HG03354 (cell line): Measurements from ENCODE around the gene SMCHD1.
"Not testable (repeated sequence)": the region's sequence is repeated elsewhere in the genome, so short reads cannot be mapped to it uniquely, and the experiment has no call there.

Experiments
- ATAC-seq: cut with Tn5 transposase; IDR thresholded peaks from one replicate; pipeline ENCODE4 v1.9.1; 2021; ENCODE audit warnings: mild to moderate bottlenecking; ENCODE audit not compliant: unreplicated experiment, poor library complexity, severe bottlenecking

SMCHD1 gene

DNA sequence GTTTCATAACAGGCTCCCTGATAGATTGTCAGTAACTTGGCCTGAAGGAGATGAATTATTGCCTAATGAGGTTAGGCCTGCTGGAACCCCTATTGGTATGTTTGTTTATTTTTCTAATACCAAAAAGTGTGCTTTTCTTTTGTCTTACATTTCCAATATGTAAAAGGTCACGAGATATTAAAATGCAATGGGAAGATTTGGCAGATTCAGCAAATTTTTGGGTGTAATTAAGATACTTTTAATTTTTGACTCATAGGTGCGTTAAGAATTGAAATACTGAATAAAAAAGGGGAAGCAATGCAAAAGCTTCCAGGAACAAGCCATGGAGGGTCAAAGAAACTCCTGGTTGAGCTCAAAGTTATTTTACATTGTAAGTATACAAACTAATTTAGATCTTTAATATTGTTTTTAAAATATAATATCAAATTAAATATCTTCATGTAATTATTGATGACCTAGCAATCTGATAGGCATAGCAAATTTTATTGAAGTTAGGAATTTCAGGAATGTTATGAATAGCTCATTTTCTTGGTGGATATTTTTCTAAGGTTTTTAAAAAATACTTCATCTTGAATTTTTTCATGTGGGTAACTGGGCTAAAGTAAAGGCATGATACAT, 52.1 kb downstream of the SMCHD1 start:
- ATAC-seq, result no peak

DNA sequence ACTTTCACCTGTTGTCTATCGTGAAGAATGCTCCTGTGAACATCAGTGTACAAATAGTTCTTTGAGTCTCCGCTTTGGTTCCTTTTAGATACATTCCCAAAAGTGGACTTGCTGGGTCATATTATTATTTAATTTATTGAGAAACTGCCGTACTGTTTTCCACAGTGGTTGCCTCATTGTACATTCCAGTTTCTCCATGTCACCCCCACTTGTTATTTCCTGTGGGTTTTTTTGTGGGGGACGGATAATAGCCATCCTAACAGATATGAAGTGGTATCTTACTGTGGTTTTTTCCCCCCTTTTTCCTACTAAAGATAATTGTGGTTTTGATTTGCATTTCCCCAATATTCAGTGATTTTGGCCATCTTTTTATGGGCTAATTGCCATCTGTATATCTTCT, 53.8 kb downstream of the SMCHD1 start:
- ATAC-seq, result no peak

DNA sequence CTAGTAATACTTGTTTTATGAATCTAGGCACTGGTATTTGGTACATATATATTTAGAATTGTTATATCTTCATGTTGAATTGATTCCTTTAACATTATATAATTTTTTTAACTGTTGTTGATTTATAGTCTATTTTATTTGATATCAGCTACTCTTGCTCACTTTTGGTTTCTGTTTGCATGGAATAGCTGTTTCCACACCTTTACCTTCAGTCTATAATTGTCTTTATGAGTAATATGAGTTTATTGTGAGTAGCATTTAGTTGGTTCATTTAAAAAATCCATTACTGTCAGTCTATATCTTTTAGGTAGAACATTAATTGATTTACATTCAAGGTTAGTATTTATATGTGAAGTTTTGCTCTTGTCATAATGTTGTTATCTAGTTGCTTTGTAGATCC, 58.6 kb downstream of the SMCHD1 start:
- ATAC-seq, result no peak

DNA sequence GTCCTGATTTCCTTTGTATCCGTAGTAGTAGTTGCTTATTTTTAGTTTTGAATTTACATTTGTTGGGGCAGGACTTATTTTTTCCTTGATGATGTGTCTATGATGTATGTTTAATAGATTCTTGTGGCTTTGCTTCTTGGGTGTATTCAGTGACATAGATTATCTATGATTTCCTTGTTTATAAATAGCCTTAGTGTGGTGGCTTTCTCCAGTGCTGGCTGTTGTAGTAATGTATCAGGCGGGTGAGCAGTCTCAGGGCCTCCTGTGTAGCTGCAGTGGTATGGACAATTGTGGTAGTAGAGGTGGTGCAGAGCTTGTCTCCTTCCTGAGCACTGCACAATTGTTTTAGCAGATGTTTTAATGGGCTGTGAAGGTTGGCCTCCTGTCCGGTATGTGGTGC, 60.5 kb downstream of the SMCHD1 start:
- no peak for ATAC-seq

DNA sequence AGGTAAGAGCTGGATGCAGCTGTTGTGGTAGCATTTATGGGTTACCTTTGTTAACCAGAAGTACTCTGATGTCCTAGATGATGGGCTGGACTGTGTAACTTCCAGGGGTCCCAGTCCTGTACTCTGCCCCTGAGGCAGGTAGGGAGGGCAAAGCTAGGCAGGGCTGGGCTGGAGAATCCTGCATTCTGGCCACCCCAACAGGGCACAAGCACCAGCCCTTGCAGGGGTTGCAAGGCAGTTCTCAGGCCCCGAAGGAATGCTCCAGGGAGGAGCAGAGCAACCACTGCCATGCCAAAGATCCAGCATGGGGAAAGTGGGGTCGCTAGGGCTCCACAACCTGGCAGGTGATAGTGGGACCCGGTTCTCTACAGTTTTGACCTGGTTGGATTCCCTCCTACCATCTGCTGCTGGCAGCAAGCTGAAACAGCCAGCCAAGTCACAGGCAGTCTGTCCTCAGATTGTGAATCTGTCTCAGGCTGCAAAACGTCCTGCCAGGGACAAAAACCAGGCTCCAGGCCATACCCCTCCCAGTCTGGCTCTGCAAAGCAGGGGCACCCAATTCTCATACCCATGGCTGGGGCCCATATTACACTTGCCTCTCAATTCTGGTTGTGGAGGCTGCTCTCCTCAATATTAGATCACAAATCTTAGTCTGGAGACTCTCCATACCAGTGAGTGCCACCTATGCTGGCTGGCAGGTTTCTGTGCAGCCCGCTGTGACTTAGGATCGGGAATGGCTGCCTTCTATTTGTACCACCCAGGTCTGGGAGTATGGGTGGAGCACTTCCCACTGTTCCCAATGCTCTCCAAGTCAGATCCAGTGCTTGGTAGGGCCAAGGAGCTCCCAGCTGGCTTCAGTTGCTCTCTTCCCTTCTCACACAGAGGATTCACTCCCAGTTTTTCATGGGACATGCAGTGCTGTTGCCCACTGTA, 61.1 kb downstream of the SMCHD1 start:
- no peak for ATAC-seq

- ATAC-seq, result no peak
These were observed 61.9 kb downstream of the SMCHD1 start for GRCh38 chr18:2717407-2717806.

DNA sequence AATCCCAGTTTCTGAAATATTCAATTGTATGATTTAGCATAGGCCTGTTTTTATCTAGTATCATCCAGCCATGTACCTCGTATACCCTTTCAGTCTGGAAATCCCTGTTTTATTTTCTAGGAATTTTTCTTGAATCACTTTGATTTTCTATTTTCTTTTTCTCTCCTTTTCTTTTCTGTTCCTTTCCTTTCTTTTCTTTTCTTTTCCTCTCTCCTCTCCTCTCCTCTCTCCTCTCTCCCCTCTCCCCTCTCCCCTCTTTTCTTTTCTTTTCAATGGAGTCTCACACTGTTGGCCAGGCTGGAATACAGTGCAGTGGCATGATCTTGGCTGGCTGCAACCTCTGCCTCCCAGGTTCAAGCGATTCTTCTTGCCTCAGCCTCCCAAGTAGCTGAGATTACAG, 63.5 kb downstream of the SMCHD1 start:
- ATAC-seq, result no peak

DNA sequence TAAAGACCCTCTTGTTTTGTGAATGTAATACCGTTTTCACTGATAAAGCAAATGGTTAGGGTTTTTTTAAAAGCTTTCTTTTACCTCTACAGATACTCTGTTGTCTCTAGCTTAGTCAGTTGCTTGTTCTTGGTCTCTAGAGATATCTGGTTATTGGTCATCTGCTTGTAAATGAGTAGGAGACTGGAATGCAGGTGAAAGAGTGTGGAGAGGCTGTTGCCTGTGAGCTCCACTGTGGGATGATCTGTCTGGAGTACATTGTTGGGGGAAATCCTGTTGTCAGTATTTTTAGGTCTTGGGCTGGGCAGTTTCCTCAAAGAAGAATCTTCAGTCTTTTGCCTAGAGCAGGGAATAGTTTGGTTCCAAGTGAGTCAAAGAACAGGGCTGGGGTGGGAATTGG, 67.7 kb downstream of the SMCHD1 start:
- ATAC-seq, result no peak

- no peak for ATAC-seq
These were observed 74.2 kb downstream of the SMCHD1 start for GRCh38 chr18:2729757-2730156.

GRCh38 chr18:2736823-2737222, 81.3 kb downstream of the SMCHD1 start:
- ATAC-seq, result no peak

GRCh38 chr18:2740082-2740481, 84.6 kb downstream of the SMCHD1 start:
- not testable (repeated sequence) for ATAC-seq

- no peak for ATAC-seq
These were observed 90.7 kb downstream of the SMCHD1 start for GRCh38 chr18:2746274-2746673.

DNA sequence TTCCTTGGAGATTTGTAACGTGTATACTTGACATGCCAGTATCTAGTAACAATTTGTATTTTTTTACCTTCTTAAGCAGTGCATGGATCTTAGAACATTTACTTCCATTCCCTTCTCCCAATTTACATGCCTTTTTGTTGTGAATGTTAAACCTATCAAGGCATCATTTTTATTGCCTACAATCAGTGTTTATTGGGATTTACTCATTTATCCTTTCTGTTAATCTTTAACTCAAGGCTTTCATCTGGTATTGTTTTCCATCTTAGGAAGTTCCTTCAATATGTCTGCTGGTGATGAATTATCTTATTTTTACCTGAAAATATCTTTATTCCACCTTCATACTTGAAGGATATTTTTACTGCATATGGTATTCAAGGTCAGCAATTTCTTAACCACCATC, 102.8 kb downstream of the SMCHD1 start:
- no peak for ATAC-seq

GRCh38 chr18:2774669-2775068, 119.1 kb downstream of the SMCHD1 start:
- ATAC-seq, result no peak

GRCh38 chr18:2776601-2777000, 121.1 kb downstream of the SMCHD1 start:
- ATAC-seq, result no peak

DNA sequence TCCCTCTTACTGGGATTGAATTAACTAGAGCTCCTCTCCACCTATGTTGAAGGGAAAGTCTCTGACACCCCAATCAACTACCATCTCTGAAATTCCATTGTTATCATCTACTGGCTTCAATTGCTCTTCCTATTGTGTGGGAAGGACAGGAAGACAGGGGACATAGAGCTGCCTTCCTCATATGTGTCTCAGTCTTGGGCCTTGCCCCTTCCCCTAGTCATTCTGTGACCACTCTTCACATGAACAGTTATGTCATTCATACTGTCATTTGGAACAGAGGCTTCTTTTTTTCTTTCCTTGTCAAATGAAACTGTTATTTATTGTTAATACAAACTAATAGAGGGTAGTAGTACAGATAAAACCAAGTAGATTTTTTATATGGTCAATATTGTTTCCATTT, 121.7 kb downstream of the SMCHD1 start:
- no peak for ATAC-seq

DNA sequence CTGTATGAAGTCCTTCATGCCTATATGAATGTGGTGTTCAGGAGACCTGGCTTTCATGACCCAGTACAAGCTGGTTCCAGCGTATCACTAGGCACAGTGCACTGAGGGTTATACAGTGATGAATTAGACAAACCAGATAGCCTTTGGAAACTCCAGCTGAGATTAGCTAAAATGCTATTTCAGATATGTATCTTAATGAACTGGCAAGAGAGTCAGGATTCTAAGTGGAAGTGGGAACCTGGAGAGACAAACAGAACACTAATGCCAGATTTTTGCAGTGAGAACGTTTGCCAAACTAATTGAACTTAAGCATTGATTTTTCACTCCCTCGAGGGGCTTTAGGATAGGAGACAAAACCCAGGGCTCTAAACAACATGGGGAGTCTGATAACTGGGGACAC, 125.2 kb downstream of the SMCHD1 start:
- ATAC-seq, result no peak

GRCh38 chr18:2787225-2787624, 131.7 kb downstream of the SMCHD1 start:
- ATAC-seq, result no peak

DNA sequence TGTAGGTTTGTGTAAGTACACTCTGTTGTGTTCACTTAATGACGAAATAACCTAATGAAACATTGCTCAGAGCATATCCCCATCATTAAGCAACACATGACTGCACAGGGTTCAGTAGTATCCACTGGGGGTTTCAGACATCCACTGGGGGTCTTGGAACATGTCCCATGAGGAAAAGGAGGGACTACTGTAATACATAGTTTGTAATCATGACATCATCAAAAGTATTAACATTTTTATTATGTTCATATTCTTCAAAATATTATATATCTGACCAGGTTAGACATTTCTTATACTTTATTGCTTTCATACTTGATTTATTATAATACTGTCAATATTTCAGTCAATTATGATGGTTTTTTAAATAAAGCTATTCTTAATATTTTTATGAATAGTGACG, 136.9 kb downstream of the SMCHD1 start:
- no peak for ATAC-seq

DNA sequence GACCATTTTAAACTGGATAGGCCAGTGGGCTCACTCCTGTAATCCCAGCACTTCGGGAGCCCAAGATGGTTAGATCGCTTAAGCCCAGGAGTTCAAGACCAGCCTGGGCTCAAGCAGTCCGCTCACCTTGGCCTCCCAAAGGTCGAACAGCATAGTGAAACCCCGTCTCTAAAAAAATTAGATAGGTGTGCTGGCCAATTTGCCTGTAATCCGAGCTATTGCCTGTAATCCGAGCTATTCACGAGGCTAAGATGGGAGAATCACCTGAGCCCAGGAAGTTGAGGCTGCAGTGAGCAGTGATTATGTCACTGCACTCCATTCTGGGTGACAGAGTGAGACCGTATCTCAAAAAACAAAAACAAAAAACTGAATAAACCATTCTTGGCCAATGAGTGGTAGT, 138.6 kb downstream of the SMCHD1 start:
- ATAC-seq, result no peak

- ATAC-seq, result peak; percentile 69
These were observed 142.4 kb downstream of the SMCHD1 start for GRCh38 chr18:2797951-2798350.
